GM12801 (cell line): Measurements from ENCODE around the gene INKA2.

Source experiments
- TF ChIP-seq, protein P1 (sequence below): IDR thresholded peaks from one replicate; pipeline ENCODE4 v1.5.1; 2011; ENCODE audit warnings: control low read depth; ENCODE audit not compliant: insufficient read length; ENCODE audit errors: extremely low read depth

The INKA2 gene

DNA sequence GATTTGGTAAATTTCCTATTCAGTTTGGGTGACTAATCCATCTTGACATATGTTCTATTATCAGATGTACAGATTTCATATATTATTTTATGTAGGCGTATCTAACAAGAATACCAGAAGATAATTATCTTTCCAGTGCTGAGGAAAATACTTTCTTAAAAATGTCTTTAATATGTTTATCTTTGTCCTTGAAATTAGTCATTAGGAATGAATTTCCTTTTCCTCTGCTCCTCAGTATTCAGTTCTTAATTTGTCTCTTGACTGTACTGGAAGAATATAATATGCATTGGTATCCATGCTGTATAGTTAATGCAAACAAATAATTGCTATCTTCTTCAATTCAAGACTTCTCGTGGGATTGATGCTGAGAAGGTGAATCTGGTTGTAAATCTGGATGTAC lies 23.1 kb upstream of the INKA2 start:
- TF ChIP-seq, protein P1, sequence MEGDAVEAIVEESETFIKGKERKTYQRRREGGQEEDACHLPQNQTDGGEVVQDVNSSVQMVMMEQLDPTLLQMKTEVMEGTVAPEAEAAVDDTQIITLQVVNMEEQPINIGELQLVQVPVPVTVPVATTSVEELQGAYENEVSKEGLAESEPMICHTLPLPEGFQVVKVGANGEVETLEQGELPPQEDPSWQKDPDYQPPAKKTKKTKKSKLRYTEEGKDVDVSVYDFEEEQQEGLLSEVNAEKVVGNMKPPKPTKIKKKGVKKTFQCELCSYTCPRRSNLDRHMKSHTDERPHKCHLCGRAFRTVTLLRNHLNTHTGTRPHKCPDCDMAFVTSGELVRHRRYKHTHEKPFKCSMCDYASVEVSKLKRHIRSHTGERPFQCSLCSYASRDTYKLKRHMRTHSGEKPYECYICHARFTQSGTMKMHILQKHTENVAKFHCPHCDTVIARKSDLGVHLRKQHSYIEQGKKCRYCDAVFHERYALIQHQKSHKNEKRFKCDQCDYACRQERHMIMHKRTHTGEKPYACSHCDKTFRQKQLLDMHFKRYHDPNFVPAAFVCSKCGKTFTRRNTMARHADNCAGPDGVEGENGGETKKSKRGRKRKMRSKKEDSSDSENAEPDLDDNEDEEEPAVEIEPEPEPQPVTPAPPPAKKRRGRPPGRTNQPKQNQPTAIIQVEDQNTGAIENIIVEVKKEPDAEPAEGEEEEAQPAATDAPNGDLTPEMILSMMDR: no peak

DNA sequence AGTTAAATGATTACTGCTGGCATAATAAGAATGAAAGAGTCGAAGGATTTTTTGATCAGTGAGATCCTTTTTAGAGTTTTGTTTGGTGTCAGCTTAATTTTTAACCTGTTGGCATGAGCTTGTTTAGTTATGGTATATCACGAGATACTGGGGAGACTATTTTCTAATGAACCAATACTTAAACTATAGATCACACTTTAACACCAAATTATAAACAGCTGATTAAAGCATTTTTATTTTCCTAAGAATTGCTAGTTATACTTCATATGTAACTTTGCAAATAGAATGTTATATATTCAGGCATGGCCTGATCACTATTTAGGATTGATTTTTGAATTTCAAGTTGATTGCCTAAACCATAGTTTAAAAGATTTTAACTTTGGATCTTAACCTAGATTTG lies 22.5 kb upstream of the INKA2 start:
- TF ChIP-seq, protein P1: no peak

DNA sequence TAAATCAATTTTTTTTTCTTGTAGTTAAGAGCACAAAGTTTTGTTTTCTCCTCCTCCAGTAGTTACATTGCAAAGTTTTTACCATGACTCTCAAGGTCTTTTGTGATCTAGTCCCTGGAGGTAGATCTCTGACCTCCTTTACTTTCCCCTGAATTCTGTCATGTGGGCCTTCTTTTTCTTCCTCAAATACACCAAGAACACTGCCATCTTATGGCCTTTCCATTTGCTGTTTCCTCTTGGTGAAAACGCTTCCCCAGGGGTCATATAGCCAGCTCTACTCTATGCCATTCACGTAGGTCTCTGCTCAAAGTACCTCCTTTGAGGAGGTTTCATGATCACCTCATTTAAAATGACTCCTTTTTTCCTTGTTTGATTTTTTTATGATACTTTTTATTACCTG lies 19.2 kb upstream of the INKA2 start:
- TF ChIP-seq, protein P1: no peak

DNA sequence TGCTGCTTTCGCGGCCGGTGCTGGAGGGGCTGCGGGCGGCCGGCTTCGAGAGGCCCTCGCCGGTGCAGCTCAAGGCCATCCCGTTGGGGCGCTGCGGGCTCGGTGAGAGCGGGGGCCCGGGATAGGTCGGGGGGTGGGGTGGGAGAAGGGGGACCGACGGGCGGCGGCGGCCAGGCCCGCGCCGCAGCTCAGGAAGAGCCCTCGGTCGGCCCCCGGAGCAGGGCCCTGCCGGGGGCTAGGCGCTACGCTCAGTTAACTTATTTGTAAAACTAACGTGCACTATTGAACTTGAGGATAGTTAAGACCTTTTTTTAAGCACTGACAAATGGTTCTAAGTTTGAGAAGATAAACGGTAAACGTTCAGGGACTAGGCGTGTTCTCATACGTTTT lies 16.9 kb upstream of the INKA2 start:
- TF ChIP-seq, protein P1: no peak

DNA sequence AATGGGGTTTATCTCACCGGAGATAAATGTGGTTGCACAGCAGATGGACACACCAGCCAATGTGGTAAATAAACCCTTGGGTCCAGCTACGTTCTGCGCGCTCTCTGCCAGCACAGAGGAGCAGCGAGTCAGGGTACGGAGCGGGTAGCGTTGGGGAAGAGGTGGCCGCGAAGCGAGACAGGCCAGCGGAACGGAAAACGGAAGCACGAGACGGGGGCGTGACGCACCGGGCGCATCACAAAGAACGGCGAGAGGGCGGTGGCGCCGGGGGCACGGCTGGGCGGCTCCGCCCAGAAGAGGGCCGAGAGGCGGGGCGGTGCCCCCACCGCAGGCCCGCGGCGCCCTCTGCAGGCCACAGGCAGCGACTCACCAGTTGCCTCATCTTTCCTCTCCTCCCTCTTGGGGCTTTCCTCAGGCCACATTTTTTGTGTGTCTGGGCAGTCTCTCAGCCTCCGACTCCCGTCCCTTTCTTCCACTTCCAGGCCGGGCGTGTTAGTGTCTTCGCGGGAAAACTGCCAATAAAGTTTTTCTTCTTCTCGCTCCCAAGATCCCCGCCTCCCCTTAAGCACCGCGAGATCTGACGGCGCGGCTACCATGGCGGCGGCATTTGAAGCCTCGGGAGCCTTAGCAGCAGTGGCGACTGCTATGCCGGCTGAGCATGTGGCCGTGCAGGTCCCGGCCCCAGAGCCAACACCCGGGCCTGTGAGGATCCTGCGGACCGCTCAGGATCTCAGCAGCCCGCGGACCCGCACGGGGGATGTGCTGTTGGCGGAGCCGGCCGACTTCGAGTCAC lies 16.3 kb upstream of the INKA2 start, which contains the start of gene DDX20:
Gene DDX20, plus strand, starts transcription at position 571 of the 793 bp plus-strand sequence. Its CDS starts 24 bp downstream, at position 595.
- TF ChIP-seq, protein P1: no peak

DNA sequence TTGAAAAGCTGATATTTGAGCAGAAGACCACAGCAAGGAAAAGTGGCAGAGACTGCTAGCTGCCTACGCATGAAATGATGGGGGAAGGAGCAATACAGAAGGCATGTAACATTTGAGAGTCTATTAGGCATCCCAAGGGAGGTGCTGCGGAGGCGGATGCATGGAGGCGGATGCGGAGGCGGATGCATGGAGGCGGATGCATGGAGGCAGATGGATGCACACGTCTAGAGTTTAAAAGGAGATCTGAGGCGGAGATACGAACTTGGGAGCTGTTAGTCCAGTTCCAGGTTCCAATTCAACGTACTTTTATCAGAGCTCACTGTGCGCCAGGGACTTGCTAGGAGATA lies 15.8 kb upstream of the INKA2 start:
- TF ChIP-seq, protein P1: no peak

DNA sequence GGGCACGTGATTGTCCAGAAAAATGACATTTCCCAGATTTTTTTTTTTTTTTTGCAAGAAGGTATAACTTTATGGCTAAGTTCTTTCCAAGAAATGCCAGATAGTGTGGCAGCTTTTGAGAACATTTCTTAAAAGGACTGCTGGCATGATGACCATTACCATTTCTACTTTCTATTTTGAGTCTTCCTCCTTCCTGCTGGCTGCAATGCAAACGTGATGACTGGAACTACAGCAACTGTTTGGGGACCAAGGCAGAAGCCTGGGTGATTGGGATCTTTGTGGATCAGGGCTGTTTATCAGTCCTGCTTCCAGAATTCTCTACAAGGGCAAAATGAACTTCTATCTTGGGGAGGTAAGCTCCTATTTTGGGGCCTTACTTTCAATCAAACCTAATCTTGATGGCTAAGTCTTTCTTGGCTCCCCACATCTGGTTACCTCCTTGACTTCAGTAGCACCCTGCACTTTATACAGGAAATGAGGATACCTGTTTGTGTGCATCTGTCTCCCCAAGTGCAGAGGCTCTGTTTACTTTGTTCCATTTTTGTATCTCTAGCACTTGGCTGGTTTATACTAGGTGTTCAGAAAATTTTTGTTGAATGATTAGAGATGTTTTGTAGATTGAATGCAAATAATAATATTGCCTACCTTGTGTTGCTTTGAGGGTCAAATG lies 12.8 kb upstream of the INKA2 start:
- TF ChIP-seq, protein P1: no peak
